Sigmoid colon (tissue), 7 donors: Measurements from ENCODE around the gene DSTN. TPM values are rescaled to one million over a fixed set of nuclear protein-coding genes. Genes with fewer than 3 reads are reported as not detected.

Experiments
- DNase-seq: peaks from one replicate; pipeline ENCODE4 v3.0.0-alpha.2; 2019
- H3K27ac ChIP-seq, 4 donors: fragments of 200-600 bp; sonication (generic); one replicate each; pipeline ENCODE4 v1.5.1; 2016 to 2019; ENCODE audit warnings: mild to moderate bottlenecking in 1 of 4
- H3K27me3 ChIP-seq, 3 donors: fragments of 200-600 bp; sonication (generic); one replicate each; pipeline ENCODE4 v1.5.1; 2019; ENCODE audit warnings: mild to moderate bottlenecking in 1 of 3
- H3K36me3 ChIP-seq, 4 donors: fragments of 200-600 bp; sonication (generic); one replicate each; pipeline ENCODE4 v1.5.1; 2016 to 2019
- H3K4me1 ChIP-seq, 4 donors: fragments of 200-600 bp; sonication (generic); one replicate each; pipeline ENCODE4 v1.5.1; 2017 to 2019
- H3K4me3 ChIP-seq, 4 donors: fragments of 200-600 bp; sonication (generic); one replicate each; pipeline ENCODE4 v1.5.1; 2017 to 2019; ENCODE audit warnings: mild to moderate bottlenecking in 2 of 4, moderate library complexity in 1 of 4
- H3K9me3 ChIP-seq, 4 donors: fragments of 200-600 bp in 3 of 4; sonication (generic) in 3 of 4; one replicate each; pipeline versions ENCODE4 v1.5.1 to v1.6.1; 2013 to 2019
- EP300 ChIP-seq, 4 donors: sonication (generic); formaldehyde crosslinking; IDR thresholded peaks; one replicate each; pipeline ENCODE4 v1.6.1; 2017; ENCODE audit warnings: antibody characterized with exemption in 4 of 4
- POLR2A ChIP-seq, 2 donors: fragments of 450-650 bp; IDR thresholded peaks; one replicate each; pipeline ENCODE4 v1.6.1; 2016; ENCODE audit warnings: antibody characterized with exemption in 2 of 2, mild to moderate bottlenecking in 2 of 2, moderate library complexity in 2 of 2
- POLR2AphosphoS5 ChIP-seq, 4 donors: sonication (generic); formaldehyde crosslinking; IDR thresholded peaks; one replicate each; pipeline ENCODE4 v1.6.1; 2017; ENCODE audit warnings: antibody characterized with exemption in 4 of 4
- WGBS, 2 donors: extraction: QIAGEN DNeasy Blood & Tissue Kit; methylation state at CpG; one replicate each; pipeline ENCODE4 v1.1.7; 2013; 5-methylcytosine and 5-hydroxymethylcytosine counted together
- intact Hi-C: fragments of 100-400 bp; cut with DNase I; formaldehyde crosslinking; loops from one replicate; pipeline ENCODE4 v1.15.1; 2023
- polyA plus RNA-seq, 3 donors: library from polyadenylated mRNA; stranded (reverse); fragments of 200-250 nt; gene quantifications; one replicate each; pipeline ENCODE4 v1.2.3, GENCODE V29; 2013
- total RNA-seq, 4 donors: library from RNA; depleted of rRNA; stranded (reverse); fragments of >200 nt; gene quantifications; one replicate each; pipeline ENCODE4 v1.1.0, GENCODE V29; 2016
- TF ChIP-seq, protein P1 (sequence below), 4 experiments: fragments of 450-650 bp in 3 of 4; fragments of 200-600 bp in 1 of 4; IDR thresholded peaks; one replicate each; pipeline ENCODE4 v1.5.1; 2016 to 2019; ENCODE audit warnings: antibody characterized with exemption in 4 of 4, mild to moderate bottlenecking in 3 of 4, moderate library complexity in 2 of 4
- donor health status: healthy with polysubstance abuse.
- donor health status: Bipolar disorder and iron deficiency.
- donor health status: healthy.

DSTN gene
- total and polyA plus RNA-seq, 7 donors: 429 to 2,237 (median 1,872) TPM

DNA sequence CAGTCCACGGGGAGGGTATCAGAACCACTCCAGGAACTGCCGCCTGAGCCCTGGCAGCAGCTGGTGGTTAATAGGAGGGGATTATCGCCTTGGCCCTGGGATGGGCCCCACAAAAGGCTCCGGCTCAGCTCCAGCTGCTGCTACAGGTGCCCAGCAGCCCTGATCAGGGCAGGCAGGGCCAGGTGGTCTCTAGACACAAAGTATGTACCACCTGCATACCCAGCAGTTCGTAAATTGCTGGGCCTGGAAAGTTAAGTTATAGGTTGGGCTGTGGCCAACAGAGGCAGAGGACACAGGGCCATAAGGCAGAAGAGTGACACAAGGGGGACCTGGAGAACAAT lies 77.1 kb downstream of the DSTN start:
- Histone ChIP-seq H3K4me3 (no peak overlapping the region), H3K9me3 (no peaks in the 10 kb centered on the region), H3K4me1 (peaks cover 0 to 85% (median 80%) of the 10 kb centered on the region in 4 donors), H3K27me3 (no peaks in the 10 kb centered on the region), H3K27ac (peak overlapping the region in 3 of 4 donors; percentile 40 to 49 (median 46)), H3K36me3 (peaks cover 0 to 10% (median 3%) of the 10 kb centered on the region in 4 donors)
- TF ChIP-seq, protein P1, sequence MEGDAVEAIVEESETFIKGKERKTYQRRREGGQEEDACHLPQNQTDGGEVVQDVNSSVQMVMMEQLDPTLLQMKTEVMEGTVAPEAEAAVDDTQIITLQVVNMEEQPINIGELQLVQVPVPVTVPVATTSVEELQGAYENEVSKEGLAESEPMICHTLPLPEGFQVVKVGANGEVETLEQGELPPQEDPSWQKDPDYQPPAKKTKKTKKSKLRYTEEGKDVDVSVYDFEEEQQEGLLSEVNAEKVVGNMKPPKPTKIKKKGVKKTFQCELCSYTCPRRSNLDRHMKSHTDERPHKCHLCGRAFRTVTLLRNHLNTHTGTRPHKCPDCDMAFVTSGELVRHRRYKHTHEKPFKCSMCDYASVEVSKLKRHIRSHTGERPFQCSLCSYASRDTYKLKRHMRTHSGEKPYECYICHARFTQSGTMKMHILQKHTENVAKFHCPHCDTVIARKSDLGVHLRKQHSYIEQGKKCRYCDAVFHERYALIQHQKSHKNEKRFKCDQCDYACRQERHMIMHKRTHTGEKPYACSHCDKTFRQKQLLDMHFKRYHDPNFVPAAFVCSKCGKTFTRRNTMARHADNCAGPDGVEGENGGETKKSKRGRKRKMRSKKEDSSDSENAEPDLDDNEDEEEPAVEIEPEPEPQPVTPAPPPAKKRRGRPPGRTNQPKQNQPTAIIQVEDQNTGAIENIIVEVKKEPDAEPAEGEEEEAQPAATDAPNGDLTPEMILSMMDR (IDR thresholded peaks at IDR 0.05): no peak
- TF ChIP-seq POLR2AphosphoS5 (IDR thresholded peaks at IDR 0.05) (no peak), POLR2A (IDR thresholded peaks at IDR 0.05) (no peak), EP300 (IDR thresholded peaks at IDR 0.05) (no peak)
- intact Hi-C loops: no loop called here
- peak; percentile 57 for DNase-seq
- 22 to 51% methylated on average over 5 of the region's 5 CpGs for WGBS, 2 donors

DNA sequence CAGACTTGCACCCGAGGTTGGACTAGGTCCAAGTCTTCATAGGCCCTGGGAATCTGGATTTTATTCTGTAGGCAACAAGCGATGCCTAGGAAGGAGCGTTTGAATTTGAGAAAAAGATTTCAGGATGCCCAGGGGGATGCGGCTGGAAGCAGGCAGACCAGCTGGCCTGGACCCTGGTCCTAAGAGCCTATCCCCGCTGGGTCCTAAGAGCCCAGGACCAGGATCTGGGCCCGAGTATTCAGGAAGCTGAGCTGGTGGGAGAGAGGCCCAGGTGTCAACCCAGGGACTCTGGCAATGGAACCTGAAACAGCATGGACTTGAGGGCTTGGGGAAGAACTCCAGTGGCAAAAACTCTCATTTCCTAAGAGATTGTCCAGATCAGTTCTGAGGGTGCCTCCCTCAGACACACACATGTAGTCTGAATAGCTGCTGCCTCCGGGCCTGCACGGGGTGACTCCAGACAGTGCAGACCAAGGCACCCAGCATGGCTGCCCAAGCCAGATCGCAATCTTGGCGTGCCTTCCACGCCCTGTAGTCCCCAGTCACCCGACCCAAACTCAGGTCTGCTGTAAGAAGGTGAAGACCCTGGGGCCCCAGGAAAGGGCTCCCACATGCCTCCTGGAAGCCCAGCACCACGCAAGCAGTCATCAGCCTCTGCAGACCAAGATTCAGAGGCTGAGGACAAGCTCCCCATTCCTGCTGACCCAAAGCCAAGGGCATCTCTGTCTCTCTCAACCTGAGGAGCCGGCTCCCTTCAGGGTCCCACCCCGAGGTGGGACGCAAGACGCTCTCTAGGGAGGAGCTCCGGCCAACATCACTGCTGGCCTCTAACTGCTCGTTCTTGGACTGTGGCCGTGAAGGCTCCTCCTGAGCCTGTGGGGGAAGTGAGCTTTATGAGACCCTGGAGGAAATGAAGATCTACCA lies 77.8 kb downstream of the DSTN start:
- Histone ChIP-seq H3K9me3 (no peaks in the 10 kb centered on the region), H3K4me3 (no peak overlapping the region), H3K27me3 (no peaks in the 10 kb centered on the region), H3K27ac (peak overlapping the region in 3 of 4 donors; percentile 40 to 49 (median 46)), H3K36me3 (peaks cover 0 to 3% (median 1%) of the 10 kb centered on the region in 4 donors), H3K4me1 (peaks cover 0 to 92% (median 84%) of the 10 kb centered on the region in 4 donors)
- intact Hi-C loops: no loop called here
- 83 to 89% methylated on average over 20 of the region's 20 CpGs for WGBS, 2 donors
- no peak for TF ChIP-seq POLR2A (IDR thresholded peaks at IDR 0.05)
- no peak for TF ChIP-seq EP300 (IDR thresholded peaks at IDR 0.05)
- no peak for TF ChIP-seq POLR2AphosphoS5 (IDR thresholded peaks at IDR 0.05)
- TF ChIP-seq, protein P1 (IDR thresholded peaks at IDR 0.05): no peak
- DNase-seq: peak; percentile 58

DNA sequence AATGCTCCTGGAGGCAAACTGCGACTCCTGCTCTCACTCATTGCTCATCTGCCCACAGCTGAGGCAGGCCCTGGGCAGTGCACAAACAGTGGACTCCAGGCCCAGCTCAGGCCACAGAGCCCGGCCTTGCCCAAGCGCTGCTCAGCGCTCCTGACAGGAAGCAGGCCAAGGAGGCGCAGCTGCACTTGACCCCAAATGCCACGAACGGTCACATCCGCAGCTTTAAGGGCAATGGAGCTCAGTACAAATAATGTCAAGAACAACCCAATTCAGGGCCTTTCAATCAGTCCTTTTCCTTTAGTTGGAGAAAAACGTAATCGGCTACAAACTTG lies 78.4 kb downstream of the DSTN start:
- Histone ChIP-seq H3K27ac (peak overlapping the region in 3 of 4 donors; percentile 10 to 46 (median 46)), H3K27me3 (no peaks in the 10 kb centered on the region), H3K4me3 (no peak overlapping the region), H3K9me3 (no peaks in the 10 kb centered on the region), H3K4me1 (peaks cover 0 to 94% (median 81%) of the 10 kb centered on the region in 4 donors), H3K36me3 (no peaks in the 10 kb centered on the region)
- WGBS, 2 donors: 74 to 83% methylated on average over 10 of the region's 10 CpGs
- intact Hi-C loops: no loop called here
- peak; percentile 68 for DNase-seq
- TF ChIP-seq POLR2A (IDR thresholded peaks at IDR 0.05): no peak
- no peak for TF ChIP-seq EP300 (IDR thresholded peaks at IDR 0.05)
- TF ChIP-seq, protein P1 (IDR thresholded peaks at IDR 0.05): no peak
- no peak for TF ChIP-seq POLR2AphosphoS5 (IDR thresholded peaks at IDR 0.05)

DNA sequence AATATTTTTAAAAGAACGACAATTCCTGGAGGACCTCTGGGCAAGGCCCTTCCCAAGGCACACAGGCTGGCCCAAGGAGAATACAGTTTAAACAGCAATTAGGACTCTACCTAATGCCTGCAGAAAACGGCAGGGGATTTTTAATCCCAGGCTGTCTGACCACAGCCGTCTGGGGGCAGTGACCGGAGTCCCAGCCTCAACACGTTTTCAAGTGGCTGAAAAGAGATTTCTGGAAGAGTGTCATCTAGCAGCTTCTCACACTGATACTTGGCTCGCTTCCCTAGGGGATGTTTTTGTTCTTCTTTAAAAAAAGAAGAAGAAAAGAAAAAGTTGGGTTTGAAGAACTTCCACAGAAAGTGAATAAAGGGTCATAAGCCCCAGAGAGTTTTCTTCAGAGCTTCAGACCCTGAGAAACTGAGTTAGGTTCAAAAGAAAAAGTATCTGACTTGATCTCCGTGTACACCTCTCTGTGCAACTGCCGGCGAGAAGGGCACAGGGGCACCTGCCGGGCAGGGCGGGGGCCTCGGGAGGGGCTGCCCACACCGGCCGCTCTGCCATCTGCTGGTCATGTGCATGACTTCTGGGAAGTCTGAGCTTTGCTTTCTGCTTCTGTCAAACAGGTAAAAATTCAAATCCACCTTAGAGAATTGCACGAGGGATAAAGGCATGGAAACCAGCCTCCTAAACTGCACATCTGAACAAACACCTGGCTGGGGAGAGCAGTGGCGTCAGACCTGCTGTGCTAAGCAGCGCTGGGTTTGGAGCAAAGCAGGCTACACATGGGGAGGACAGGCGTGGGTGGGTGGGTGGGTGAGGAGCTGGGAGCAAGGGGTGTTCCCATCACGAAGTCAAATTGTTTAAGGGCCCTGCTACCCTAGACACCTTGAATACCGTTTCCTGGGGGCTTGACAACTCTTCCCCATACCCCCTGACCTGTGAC lies 79.2 kb downstream of the DSTN start:
- Histone ChIP-seq H3K27me3 (no peaks in the 10 kb centered on the region), H3K27ac (peak overlapping the region; percentile 9 to 46 (median 20)), H3K4me3 (no peak overlapping the region), H3K9me3 (no peaks in the 10 kb centered on the region), H3K4me1 (peaks cover 0 to 88% (median 74%) of the 10 kb centered on the region in 4 donors), H3K36me3 (peaks cover 0 to 1% (median 0%) of the 10 kb centered on the region in 4 donors)
- peak; percentile 56 for DNase-seq
- TF ChIP-seq POLR2AphosphoS5 (IDR thresholded peaks at IDR 0.05): no peak
- TF ChIP-seq POLR2A (IDR thresholded peaks at IDR 0.05): no peak
- TF ChIP-seq EP300 (IDR thresholded peaks at IDR 0.05): no peak
- TF ChIP-seq, protein P1 (IDR thresholded peaks at IDR 0.05): peak in 1 of 4 experiments; percentile 20
- intact Hi-C loops: no loop called here
- WGBS, 2 donors: 34 to 46% methylated on average over 20 of the region's 20 CpGs
